Adrenal gland (tissue), 12 donors: ENCODE results near the gene RNF207. TPM values are rescaled to one million over a fixed set of nuclear protein-coding genes. Genes with fewer than 3 reads are reported as not detected.

Source experiments
- DNase-seq, 7 donors: peaks; one replicate each; pipeline ENCODE4 v3.0.0-alpha.2; 2019 to 2020
- H3K27ac ChIP-seq, 5 donors: fragments of 200-600 bp; sonication (generic) in 4 of 5; 1 replicate in 3 of 5; 2 replicates in 2 of 5; pipeline versions ENCODE4 v1.5.1 to v1.8.0; 2016 to 2020; ENCODE audit warnings: mild to moderate bottlenecking in 1 of 5
- H3K27me3 ChIP-seq: fragments of 200-600 bp; 2 replicates; pipeline ENCODE4 v1.8.0; 2021
- H3K36me3 ChIP-seq, 2 donors: fragments of 200-600 bp; replicated peaks in 1 of 2; 1 replicate in 1 of 2; 2 replicates in 1 of 2; pipeline versions ENCODE4 v1.5.1 to v1.8.0; 2018 to 2022
- H3K4me1 ChIP-seq, 2 donors: fragments of 200-600 bp; replicated peaks in 1 of 2; 1 replicate in 1 of 2; 2 replicates in 1 of 2; pipeline versions ENCODE4 v1.5.1 to v1.8.0; 2018 to 2021
- H3K4me3 ChIP-seq, 4 donors: fragments of 200-600 bp; sonication (generic) in 3 of 4; one replicate each; pipeline ENCODE4 v1.5.1; 2016 to 2018
- H3K9me3 ChIP-seq, 3 donors: fragments of 200-600 bp; sonication (generic) in 1 of 3; replicated peaks in 1 of 3; 1 replicate in 2 of 3; 2 replicates in 1 of 3; pipeline versions ENCODE4 v1.5.1 to v1.8.0; 2016 to 2021
- POLR2A ChIP-seq, 2 donors: fragments of 450-650 bp; IDR thresholded peaks; one replicate each; pipeline ENCODE4 v1.6.1; 2017; ENCODE audit warnings: antibody characterized with exemption in 2 of 2, mild to moderate bottlenecking in 2 of 2, moderate library complexity in 1 of 2
- WGBS, 4 donors: extraction: QIAGEN DNeasy Blood & Tissue Kit in 2 of 4; methylation state at CpG; one replicate each; pipeline versions ENCODE4 v1.1.5 to v1.1.7; 2013 to 2017; 5-methylcytosine and 5-hydroxymethylcytosine counted together
- intact Hi-C, 2 donors: fragments of 100-400 bp; cut with DNase I; formaldehyde crosslinking; loops; one replicate each; pipeline versions ENCODE4 v1.14.1 to v1.15.0; 2022 to 2023
- polyA plus RNA-seq, 3 donors: library from polyadenylated mRNA; stranded (reverse); fragments of 200-250 nt in 2 of 3; fragments of 350-450 nt in 1 of 3; fragmentation: Illumina TruSeq in 1 of 3; extraction: RNeasy Lipid Tissue Mini Kit (QIAGEN cat#74804) in 1 of 3; gene quantifications; one replicate each; pipeline ENCODE4 v1.2.3, GENCODE V29; 2013 to 2014
- total RNA-seq, 9 donors: library from RNA; depleted of rRNA in 4 of 9; stranded (reverse); fragments of >200 nt in 4 of 9; fragments of 120-200 nt in 1 of 9; fragmentation: NEBNext Ultra II Directional in 1 of 9; extraction: Animal tissue kit (Norgen Biotek cat#: 25700) in 1 of 9; gene quantifications; one replicate each; pipeline versions ENCODE4 v1.1.0 to v1.2.4, GENCODE V29; 2013 to 2023
- TF ChIP-seq, protein P1 (sequence below), 6 experiments: fragments of 450-650 bp in 4 of 6; fragments of 200-600 bp in 2 of 6; sonication (generic) in 1 of 6; IDR thresholded peaks; 1 replicate in 5 of 6; 2 replicates in 1 of 6; pipeline versions ENCODE4 v1.5.1 to v1.8.0; 2016 to 2021; ENCODE audit warnings: antibody characterized with exemption in 6 of 6, mild to moderate bottlenecking in 2 of 6, moderate library complexity in 1 of 6
- donor health status: healthy with polysubstance abuse.
- donor health status: Bipolar disorder and iron deficiency.
- donor health status: DM: yes; HTN: yes; CAD: no.
- donor health status: DM: no; HTN: no; CAD: no.
- donor health status: DM: no; HTN: no; CAD: no.
- donor health status: DM: yes; HTN: yes; CAD: no.

The RNF207 gene
- total and polyA plus RNA-seq, 12 donors = 2.2 to 47.4 (median 11.3) TPM

DNA sequence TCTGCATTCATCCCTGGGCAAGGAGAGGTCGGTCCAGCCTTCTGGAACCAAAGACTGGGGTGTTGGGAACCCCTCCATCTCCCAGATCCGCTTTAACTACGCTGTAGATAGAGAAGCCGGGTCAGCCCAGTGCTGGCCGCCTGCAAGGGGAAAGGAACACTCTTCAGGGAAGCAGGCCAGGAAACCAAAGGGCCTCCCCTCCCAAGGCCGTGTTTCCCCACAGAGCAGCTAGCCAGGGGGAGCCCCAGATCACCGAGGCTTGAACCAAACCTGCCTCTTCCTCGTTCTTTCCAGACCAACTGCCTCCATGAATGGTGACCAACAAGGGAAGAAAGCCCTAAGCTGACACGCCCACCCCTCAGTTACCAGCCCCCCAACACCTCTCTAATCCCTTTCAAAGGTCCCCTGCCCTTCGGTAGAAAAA lies 24.6 kb upstream of the RNF207 start:
- peak in 3 of 7 donors; percentile 23 to 25 (median 25) for DNase-seq
- H3K27me3 ChIP-seq = peaks cover 40% of the 10 kb centered on the region
- H3K9me3 ChIP-seq = no peaks in the 10 kb centered on the region
- TF ChIP-seq, protein P1, sequence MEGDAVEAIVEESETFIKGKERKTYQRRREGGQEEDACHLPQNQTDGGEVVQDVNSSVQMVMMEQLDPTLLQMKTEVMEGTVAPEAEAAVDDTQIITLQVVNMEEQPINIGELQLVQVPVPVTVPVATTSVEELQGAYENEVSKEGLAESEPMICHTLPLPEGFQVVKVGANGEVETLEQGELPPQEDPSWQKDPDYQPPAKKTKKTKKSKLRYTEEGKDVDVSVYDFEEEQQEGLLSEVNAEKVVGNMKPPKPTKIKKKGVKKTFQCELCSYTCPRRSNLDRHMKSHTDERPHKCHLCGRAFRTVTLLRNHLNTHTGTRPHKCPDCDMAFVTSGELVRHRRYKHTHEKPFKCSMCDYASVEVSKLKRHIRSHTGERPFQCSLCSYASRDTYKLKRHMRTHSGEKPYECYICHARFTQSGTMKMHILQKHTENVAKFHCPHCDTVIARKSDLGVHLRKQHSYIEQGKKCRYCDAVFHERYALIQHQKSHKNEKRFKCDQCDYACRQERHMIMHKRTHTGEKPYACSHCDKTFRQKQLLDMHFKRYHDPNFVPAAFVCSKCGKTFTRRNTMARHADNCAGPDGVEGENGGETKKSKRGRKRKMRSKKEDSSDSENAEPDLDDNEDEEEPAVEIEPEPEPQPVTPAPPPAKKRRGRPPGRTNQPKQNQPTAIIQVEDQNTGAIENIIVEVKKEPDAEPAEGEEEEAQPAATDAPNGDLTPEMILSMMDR (IDR thresholded peaks at IDR 0.05) = no peak
- no peak for TF ChIP-seq POLR2A (IDR thresholded peaks at IDR 0.05)
- peaks cover 0 to 12% of the 10 kb centered on the region in 2 donors for H3K36me3 ChIP-seq
- WGBS, 4 donors = 7 to 11% (median 10%) methylated on average over 7 to 10 of the region's 10 CpGs
- peak overlapping the region in 1 of 5 donors; percentile 41 for H3K27ac ChIP-seq
- intact Hi-C loops = no loop called here
- H3K4me1 ChIP-seq = peaks cover 0 to 8% of the 10 kb centered on the region in 2 donors
- no peak overlapping the region for H3K4me3 ChIP-seq

DNA sequence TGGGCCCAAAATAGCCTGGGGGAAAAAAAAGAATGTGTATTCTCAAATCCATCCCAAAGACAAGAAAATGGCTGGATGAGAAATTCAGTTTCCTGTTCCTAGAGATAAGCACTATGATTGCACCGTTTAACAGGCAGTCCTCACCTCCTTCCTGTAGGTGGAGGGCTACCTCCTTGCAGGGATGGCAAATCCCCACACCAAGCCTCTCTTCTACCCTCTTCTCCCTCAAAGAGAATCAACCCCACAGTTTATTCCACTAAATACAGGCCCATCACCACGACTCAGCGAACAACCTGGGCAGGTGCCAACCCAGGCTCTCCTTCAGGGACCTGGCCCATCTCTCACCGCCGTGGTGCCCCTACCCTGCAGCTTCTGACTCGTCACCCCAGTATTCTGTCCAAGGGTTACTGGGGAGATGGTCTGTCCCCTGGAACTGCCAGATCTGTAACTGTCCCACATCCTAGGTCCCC lies 22.4 kb upstream of the RNF207 start:
- intact Hi-C loops = no loop called here
- Histone ChIP-seq H3K9me3 (no peaks in the 10 kb centered on the region), H3K27ac (no peak overlapping the region), H3K4me1 (peaks cover 0 to 8% of the 10 kb centered on the region in 2 donors), H3K27me3 (peaks cover 22% of the 10 kb centered on the region), H3K4me3 (no peak overlapping the region), H3K36me3 (peaks cover 0 to 24% of the 10 kb centered on the region in 2 donors)
- 46 to 57% (median 51%) methylated on average over 6 of the region's 6 CpGs for whole genome bisulfite sequencing, 4 donors
- DNase-seq = no peak
- TF ChIP-seq, protein P1 (IDR thresholded peaks at IDR 0.05) = no peak
- no peak for TF ChIP-seq POLR2A (IDR thresholded peaks at IDR 0.05)

GRCh38 chr1:6184083-6184783 lies 21.7 kb upstream of the RNF207 start:
- Histone ChIP-seq H3K36me3 (peaks cover 0 to 31% of the 10 kb centered on the region in 2 donors), H3K9me3 (no peaks in the 10 kb centered on the region), H3K27me3 (peaks cover 15% of the 10 kb centered on the region), H3K4me3 (no peak overlapping the region), H3K27ac (no peak overlapping the region), H3K4me1 (peaks cover 0 to 8% of the 10 kb centered on the region in 2 donors)
- intact Hi-C loops = no loop called here
- no peak for DNase-seq
- 78 to 89% (median 81%) methylated on average over 13 of the region's 13 CpGs for WGBS, 4 donors
- TF ChIP-seq, protein P1 (IDR thresholded peaks at IDR 0.05) = no peak
- no peak for TF ChIP-seq POLR2A (IDR thresholded peaks at IDR 0.05)

DNA sequence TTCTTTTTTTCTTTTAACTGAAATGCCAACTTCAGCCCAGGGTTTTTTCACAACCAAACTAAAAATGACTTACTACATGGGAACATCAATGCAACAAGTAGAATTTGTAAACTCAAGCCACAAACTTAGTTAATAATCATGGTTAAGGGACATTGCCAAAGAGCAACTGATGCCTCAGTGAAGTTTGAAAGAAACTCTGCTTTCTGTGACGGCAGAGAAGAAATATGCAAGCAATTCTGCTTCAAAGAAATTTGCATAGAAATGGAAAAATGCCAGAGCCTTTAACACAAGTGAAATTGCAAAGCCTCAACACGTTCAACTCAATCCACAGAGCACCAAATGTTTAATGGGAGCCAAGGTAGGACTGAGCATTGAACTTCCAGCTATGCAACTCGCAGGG lies 20.8 kb upstream of the RNF207 start:
- H3K4me3 ChIP-seq = no peak overlapping the region
- no peak for DNase-seq
- intact Hi-C loops = no loop called here
- no peaks in the 10 kb centered on the region for H3K9me3 ChIP-seq
- TF ChIP-seq, protein P1 (IDR thresholded peaks at IDR 0.05) = no peak
- TF ChIP-seq POLR2A (IDR thresholded peaks at IDR 0.05) = no peak
- H3K4me1 ChIP-seq = peaks cover 0 to 8% of the 10 kb centered on the region in 2 donors
- peaks cover 0 to 39% of the 10 kb centered on the region in 2 donors for H3K36me3 ChIP-seq
- no peak overlapping the region for H3K27ac ChIP-seq
- WGBS, 4 donors = 82 to 88% (median 83%) methylated on average over 3 of the region's 3 CpGs
- peaks cover 11% of the 10 kb centered on the region for H3K27me3 ChIP-seq
